Measurements from ENCODE around the gene BCL2L1.

Gene BCL2L1

DNA sequence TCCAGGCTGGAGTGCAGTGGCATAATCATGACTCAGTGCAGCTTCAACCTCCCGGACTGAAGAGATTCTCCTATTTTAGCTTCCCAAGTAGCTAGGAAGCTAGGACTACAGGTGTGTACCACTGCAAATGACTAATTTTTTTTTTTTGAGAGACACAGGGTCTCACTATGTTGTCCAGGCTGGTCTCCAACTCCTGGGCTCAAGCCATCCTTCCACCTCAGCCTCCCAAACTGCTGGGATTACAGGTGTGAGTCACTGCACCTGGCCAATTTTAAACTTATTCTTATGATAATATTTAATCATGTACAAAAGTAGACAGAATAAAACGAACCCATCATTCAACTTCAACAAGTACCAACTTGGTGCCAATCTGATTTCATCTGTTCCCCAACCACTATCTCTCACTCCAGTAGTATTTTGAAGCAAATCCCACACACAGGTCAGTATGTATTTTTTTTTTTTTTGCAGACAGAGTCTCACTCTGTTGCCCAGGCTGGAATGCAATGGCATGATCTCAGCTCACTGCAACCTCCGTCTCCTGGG is 32.5 kb downstream of the BCL2L1 start (continued):
- TF ChIP-seq, protein P1, sequence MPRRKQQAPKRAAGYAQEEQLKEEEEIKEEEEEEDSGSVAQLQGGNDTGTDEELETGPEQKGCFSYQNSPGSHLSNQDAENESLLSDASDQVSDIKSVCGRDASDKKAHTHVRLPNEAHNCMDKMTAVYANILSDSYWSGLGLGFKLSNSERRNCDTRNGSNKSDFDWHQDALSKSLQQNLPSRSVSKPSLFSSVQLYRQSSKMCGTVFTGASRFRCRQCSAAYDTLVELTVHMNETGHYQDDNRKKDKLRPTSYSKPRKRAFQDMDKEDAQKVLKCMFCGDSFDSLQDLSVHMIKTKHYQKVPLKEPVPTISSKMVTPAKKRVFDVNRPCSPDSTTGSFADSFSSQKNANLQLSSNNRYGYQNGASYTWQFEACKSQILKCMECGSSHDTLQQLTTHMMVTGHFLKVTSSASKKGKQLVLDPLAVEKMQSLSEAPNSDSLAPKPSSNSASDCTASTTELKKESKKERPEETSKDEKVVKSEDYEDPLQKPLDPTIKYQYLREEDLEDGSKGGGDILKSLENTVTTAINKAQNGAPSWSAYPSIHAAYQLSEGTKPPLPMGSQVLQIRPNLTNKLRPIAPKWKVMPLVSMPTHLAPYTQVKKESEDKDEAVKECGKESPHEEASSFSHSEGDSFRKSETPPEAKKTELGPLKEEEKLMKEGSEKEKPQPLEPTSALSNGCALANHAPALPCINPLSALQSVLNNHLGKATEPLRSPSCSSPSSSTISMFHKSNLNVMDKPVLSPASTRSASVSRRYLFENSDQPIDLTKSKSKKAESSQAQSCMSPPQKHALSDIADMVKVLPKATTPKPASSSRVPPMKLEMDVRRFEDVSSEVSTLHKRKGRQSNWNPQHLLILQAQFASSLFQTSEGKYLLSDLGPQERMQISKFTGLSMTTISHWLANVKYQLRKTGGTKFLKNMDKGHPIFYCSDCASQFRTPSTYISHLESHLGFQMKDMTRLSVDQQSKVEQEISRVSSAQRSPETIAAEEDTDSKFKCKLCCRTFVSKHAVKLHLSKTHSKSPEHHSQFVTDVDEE (CRISPR knock-in tag; IDR thresholded peaks at IDR 0.05): no peak

DNA sequence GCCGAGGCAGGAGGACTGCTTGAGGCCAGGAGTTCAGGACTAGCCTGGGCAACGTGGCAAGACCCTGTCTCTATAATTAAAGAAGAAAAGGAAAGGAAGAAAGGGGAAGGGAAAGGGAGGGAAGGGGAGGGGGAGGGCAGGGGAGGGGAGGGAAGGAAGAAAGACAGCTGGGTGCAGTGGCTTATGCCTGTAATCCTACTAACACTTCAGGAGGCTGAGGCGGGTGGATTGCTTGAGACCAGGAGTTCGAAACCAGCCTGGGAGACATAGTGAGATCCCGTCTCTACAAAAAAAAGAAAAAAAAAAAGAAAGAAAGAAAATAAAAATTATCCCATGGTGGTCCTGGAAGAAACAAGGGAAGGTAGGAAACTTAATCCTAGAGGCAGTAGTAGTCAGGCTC is 33.5 kb downstream of the BCL2L1 start:
- ATAC-seq: no peak
- TF ChIP-seq, protein P2, sequence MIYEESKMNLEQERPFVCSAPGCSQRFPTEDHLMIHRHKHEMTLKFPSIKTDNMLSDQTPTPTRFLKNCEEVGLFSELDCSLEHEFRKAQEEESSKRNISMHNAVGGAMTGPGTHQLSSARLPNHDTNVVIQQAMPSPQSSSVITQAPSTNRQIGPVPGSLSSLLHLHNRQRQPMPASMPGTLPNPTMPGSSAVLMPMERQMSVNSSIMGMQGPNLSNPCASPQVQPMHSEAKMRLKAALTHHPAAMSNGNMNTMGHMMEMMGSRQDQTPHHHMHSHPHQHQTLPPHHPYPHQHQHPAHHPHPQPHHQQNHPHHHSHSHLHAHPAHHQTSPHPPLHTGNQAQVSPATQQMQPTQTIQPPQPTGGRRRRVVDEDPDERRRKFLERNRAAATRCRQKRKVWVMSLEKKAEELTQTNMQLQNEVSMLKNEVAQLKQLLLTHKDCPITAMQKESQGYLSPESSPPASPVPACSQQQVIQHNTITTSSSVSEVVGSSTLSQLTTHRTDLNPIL (CRISPR knock-in tag; IDR thresholded peaks at IDR 0.05; ENCODE audit: low read depth): no peak
- TF ChIP-seq BACH2 (CRISPR knock-in tag; IDR thresholded peaks at IDR 0.05; ENCODE audit: borderline replicate concordance) (no peak), ZNF565 (CRISPR knock-in tag; conservative IDR thresholded peaks at IDR 0.05; ENCODE audit: low read depth) (no peak), CSDC2 (CRISPR knock-in tag; IDR thresholded peaks at IDR 0.05) (no peak), ZC3H10 (CRISPR knock-in tag; IDR thresholded peaks at IDR 0.05) (no peak), GLIS3 (CRISPR knock-in tag; IDR thresholded peaks at IDR 0.05) (no peak), ISL1 (CRISPR knock-in tag; IDR thresholded peaks at IDR 0.05) (no peak), ESRRG (CRISPR knock-in tag; IDR thresholded peaks at IDR 0.05) (no peak), OSR1 (CRISPR knock-in tag; IDR thresholded peaks at IDR 0.05) (no peak), SNAI2 (CRISPR knock-in tag; IDR thresholded peaks at IDR 0.05) (no peak)
- TF ChIP-seq, protein P1 (CRISPR knock-in tag; IDR thresholded peaks at IDR 0.05): no peak

DNA sequence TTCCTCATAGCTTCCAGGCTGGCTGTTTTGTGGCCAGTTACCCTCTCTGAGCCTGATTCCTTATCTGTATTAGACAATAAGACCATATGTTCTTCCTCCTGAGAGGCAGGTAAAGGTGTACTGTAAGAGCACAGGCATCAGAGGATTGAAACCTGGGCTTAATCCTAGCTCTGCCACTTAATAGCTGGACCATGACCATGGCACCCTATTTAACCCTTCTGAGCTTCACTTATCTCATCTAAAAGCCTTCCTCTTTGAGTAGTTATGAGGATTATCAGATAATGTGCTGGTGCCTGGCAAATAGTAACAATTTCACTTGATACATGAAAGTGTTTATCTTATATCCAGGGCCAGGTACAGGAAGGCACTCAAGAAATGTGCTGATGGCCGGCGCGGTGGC is 34.9 kb downstream of the BCL2L1 start:
- ATAC-seq: no peak
- TF ChIP-seq ZFP3 (CRISPR knock-in tag; IDR thresholded peaks at IDR 0.05) (no peak), ZNF565 (CRISPR knock-in tag; conservative IDR thresholded peaks at IDR 0.05; ENCODE audit: low read depth) (no peak), ARNTL (CRISPR knock-in tag; IDR thresholded peaks at IDR 0.05; ENCODE audit: borderline replicate concordance, low read depth) (no peak), ESRRG (CRISPR knock-in tag; IDR thresholded peaks at IDR 0.05) (no peak)
- TF ChIP-seq, protein P2 (CRISPR knock-in tag; IDR thresholded peaks at IDR 0.05; ENCODE audit: low read depth): no peak

DNA sequence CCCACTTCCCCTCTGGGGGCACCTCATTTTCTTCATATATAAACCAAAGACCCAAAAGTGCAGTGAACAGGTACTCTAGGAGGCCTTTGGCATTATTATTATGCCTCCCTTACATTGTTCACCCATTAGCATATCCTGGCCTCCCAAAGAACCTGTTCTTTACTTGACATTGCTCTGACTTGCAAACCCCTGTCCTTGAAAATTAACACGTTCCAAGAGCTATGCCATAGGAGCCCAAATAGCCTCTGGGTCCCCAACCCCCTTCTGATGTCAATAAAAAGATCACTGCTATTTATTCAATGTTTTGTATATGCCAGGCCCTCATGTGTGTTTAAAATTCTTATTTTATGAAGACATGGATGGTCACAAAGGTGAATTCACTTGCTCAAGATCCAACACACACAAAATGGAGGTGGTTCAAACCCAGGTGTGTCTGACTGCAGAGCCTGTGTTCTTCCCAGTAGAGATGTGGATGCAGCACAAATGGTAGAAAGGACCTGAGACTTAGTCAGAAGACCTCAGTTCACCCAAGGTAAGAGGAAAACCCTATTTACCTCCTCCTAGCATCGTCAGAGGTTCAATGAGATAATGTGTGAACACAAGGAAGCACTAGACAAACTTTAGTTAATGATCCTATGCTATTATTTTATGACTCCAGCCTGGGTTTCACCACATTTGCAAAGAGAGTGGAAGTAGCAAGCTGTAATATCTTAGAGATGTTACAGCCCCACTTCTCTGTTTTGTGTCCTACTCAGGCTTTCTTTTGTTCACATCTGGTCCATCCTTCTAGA is 36.6 kb downstream of the BCL2L1 start:
- TF ChIP-seq GLIS3 (CRISPR knock-in tag; IDR thresholded peaks at IDR 0.05) (no peak), ZFP3 (CRISPR knock-in tag; IDR thresholded peaks at IDR 0.05) (no peak), ESRRG (CRISPR knock-in tag; IDR thresholded peaks at IDR 0.05) (no peak), SNAI2 (CRISPR knock-in tag; IDR thresholded peaks at IDR 0.05) (no peak), ZNF70 (CRISPR knock-in tag; IDR thresholded peaks at IDR 0.05) (no peak), PPARA (CRISPR knock-in tag; IDR thresholded peaks at IDR 0.05; ENCODE audit: borderline replicate concordance) (no peak), ARNTL (CRISPR knock-in tag; IDR thresholded peaks at IDR 0.05; ENCODE audit: borderline replicate concordance, low read depth) (no peak), RARB (CRISPR knock-in tag; IDR thresholded peaks at IDR 0.05) (no peak), ZNF8 (CRISPR knock-in tag; IDR thresholded peaks at IDR 0.05) (no peak), CSDC2 (CRISPR knock-in tag; IDR thresholded peaks at IDR 0.05) (no peak), TOX (CRISPR knock-in tag; IDR thresholded peaks at IDR 0.05; ENCODE audit: borderline replicate concordance) (no peak), ZNF565 (CRISPR knock-in tag; conservative IDR thresholded peaks at IDR 0.05; ENCODE audit: low read depth) (no peak), TCF4 (CRISPR knock-in tag; IDR thresholded peaks at IDR 0.05; ENCODE audit: borderline replicate concordance) (no peak)
- TF ChIP-seq, protein P2 (CRISPR knock-in tag; IDR thresholded peaks at IDR 0.05; ENCODE audit: low read depth): no peak
- TF ChIP-seq, protein P3, sequence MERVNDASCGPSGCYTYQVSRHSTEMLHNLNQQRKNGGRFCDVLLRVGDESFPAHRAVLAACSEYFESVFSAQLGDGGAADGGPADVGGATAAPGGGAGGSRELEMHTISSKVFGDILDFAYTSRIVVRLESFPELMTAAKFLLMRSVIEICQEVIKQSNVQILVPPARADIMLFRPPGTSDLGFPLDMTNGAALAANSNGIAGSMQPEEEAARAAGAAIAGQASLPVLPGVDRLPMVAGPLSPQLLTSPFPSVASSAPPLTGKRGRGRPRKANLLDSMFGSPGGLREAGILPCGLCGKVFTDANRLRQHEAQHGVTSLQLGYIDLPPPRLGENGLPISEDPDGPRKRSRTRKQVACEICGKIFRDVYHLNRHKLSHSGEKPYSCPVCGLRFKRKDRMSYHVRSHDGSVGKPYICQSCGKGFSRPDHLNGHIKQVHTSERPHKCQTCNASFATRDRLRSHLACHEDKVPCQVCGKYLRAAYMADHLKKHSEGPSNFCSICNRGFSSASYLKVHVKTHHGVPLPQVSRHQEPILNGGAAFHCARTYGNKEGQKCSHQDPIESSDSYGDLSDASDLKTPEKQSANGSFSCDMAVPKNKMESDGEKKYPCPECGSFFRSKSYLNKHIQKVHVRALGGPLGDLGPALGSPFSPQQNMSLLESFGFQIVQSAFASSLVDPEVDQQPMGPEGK (CRISPR knock-in tag; IDR thresholded peaks at IDR 0.05; ENCODE audit: borderline replicate concordance): no peak
- TF ChIP-seq, protein P4, sequence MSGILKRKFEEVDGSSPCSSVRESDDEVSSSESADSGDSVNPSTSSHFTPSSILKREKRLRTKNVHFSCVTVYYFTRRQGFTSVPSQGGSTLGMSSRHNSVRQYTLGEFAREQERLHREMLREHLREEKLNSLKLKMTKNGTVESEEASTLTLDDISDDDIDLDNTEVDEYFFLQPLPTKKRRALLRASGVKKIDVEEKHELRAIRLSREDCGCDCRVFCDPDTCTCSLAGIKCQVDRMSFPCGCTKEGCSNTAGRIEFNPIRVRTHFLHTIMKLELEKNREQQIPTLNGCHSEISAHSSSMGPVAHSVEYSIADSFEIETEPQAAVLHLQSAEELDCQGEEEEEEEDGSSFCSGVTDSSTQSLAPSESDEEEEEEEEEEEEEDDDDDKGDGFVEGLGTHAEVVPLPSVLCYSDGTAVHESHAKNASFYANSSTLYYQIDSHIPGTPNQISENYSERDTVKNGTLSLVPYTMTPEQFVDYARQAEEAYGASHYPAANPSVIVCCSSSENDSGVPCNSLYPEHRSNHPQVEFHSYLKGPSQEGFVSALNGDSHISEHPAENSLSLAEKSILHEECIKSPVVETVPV (CRISPR knock-in tag; IDR thresholded peaks at IDR 0.05): no peak
- no peak for ATAC-seq

Data from SK-N-SH treated with all-trans-retinoic acid at 6 μM for 48 hours (cell line).